ENCODE measurements around the gene ORMDL2.

DNA sequence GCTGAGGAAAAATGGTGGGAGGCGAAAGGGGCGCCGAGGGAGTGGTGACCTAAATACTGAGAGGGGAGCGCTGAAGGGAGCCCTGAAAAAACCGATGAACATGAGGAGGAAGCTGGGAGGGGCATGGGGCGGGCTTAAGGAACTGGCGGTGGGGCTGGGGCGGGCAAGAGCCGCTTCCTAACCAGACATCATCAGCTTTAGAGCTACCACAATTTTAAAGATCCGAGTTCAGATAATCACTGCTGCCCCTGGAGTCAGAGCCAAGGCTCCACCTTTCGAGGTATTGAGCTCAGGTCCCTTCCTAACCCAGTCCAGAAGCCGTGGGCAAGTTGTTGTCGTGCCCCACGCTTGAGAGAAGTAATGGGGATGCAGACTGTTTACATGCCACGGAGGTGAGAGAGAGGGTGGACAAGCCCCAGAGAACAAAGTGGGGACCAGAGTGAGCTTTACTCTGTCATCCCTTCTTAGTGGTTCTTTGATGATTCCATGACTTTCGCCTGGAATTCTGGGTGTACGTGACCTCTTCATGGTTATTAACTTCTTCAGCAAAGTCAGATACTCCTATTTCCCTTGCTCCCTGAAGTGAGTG is 393 bp downstream of the ORMDL2 start:
- TF ChIP-seq, protein P1, sequence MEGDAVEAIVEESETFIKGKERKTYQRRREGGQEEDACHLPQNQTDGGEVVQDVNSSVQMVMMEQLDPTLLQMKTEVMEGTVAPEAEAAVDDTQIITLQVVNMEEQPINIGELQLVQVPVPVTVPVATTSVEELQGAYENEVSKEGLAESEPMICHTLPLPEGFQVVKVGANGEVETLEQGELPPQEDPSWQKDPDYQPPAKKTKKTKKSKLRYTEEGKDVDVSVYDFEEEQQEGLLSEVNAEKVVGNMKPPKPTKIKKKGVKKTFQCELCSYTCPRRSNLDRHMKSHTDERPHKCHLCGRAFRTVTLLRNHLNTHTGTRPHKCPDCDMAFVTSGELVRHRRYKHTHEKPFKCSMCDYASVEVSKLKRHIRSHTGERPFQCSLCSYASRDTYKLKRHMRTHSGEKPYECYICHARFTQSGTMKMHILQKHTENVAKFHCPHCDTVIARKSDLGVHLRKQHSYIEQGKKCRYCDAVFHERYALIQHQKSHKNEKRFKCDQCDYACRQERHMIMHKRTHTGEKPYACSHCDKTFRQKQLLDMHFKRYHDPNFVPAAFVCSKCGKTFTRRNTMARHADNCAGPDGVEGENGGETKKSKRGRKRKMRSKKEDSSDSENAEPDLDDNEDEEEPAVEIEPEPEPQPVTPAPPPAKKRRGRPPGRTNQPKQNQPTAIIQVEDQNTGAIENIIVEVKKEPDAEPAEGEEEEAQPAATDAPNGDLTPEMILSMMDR (IDR thresholded peaks at IDR 0.05), result no peak
- TF ChIP-seq POLR2A (IDR thresholded peaks at IDR 0.05), result no peak
